Stimulated activated naive B cell treated with anti-CD40 and anti-IgM and Interleukin-4, amounts not matched to agents 10 μg/mL and 1 μg/mL and 100 μg/mL, for 72 hours (primary cell): ENCODE data around the gene EEA1.
A peak's percentile ranks its signal among the peaks of the same experiment; 100 is the strongest.

Source experiments
- ATAC-seq, 2 donors: fragments of 150-1000 bp; cut with Tn5 transposase; replicated peaks; 2 replicates each; pipeline ENCODE4 v1.10.0; 2021; ENCODE audit warnings: moderate library complexity in 1 of 2
- DNase-seq: peaks from one replicate; pipeline ENCODE4 v3.0.0; 2021
- H3K27ac Mint-ChIP-seq: one replicate; pipeline ENCODE4 v1.8.0; 2022; ENCODE audit warnings: mild to moderate bottlenecking, mixed read lengths
- H3K27me3 Mint-ChIP-seq, 2 donors: one replicate each; pipeline ENCODE4 v1.8.0; 2022; ENCODE audit warnings: mixed read lengths in 2 of 2
- H3K36me3 Mint-ChIP-seq, 2 donors: one replicate each; pipeline ENCODE4 v1.8.0; 2022; ENCODE audit warnings: mixed read lengths in 2 of 2, mild to moderate bottlenecking in 1 of 2
- H3K4me1 Mint-ChIP-seq, 2 donors: one replicate each; pipeline ENCODE4 v1.8.0; 2022; ENCODE audit warnings: mixed read lengths in 2 of 2, mild to moderate bottlenecking in 1 of 2
- H3K4me3 Mint-ChIP-seq, 2 donors: one replicate each; pipeline ENCODE4 v1.8.0; 2022; ENCODE audit warnings: mild to moderate bottlenecking in 2 of 2, mixed read lengths in 2 of 2, moderate library complexity in 1 of 2
- H3K9me3 Mint-ChIP-seq, 2 donors: one replicate each; pipeline ENCODE4 v1.8.0; 2022; ENCODE audit warnings: mixed read lengths in 2 of 2, mild to moderate bottlenecking in 1 of 2

EEA1 gene

DNA sequence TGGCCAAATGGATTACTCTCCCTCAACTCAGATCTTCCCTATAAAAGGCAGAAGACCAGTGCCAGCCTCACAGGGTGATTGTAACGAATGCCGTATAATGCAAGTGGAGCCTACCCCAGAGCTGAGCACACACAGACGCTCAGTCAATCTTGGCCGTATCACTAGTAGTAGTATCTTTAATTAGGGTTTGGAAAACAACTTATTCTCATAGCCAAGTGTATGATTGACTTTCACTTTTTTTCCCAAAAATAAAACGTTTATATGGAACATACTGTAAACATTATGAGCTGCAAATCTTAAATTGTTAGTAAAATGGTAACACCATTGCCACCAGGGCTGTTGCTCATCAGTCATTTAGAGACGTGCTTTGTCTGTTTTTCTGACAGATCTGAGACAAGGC lies 195.9 kb downstream of the EEA1 start:
- H3K9me3 Mint-ChIP-seq, result no peaks in the 10 kb centered on the region
- H3K4me1 Mint-ChIP-seq, result peaks cover 0 to 2% of the 10 kb centered on the region in 2 donors
- DNase-seq (no peak), ATAC-seq (no peak)
- H3K36me3 Mint-ChIP-seq, result peaks cover 0 to 2% of the 10 kb centered on the region in 2 donors
- H3K4me3 Mint-ChIP-seq, result no peak overlapping the region
- no peaks in the 10 kb centered on the region for H3K27me3 Mint-ChIP-seq
- H3K27ac Mint-ChIP-seq, result no peak overlapping the region

DNA sequence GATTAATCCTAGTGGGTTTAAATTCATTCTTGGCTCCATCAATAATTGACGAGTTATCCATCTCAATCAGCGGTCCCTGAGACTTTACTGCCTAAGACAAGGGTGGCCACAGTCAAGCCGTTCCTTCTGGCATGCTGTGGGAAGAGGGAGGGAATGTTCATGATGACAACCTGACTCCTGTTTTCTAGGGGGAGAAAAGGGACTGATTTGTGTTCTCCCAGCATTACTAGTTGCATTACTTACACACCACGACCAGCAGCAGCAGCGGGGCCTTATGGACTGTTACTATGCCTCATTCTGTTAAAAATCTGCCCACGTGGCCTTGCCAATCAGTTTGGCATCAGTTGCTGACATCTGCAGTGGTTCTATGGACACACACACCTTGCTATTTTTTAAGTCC lies 196.4 kb downstream of the EEA1 start:
- DNase-seq (no peak), ATAC-seq (no peak)
- no peaks in the 10 kb centered on the region for H3K4me1 Mint-ChIP-seq
- no peak overlapping the region for H3K27ac Mint-ChIP-seq
- H3K4me3 Mint-ChIP-seq, result no peak overlapping the region
- no peaks in the 10 kb centered on the region for H3K27me3 Mint-ChIP-seq
- peaks cover 0 to 2% of the 10 kb centered on the region in 2 donors for H3K36me3 Mint-ChIP-seq
- no peaks in the 10 kb centered on the region for H3K9me3 Mint-ChIP-seq

- H3K9me3 Mint-ChIP-seq, result no peaks in the 10 kb centered on the region
- no peaks in the 10 kb centered on the region for H3K4me1 Mint-ChIP-seq
- H3K27ac Mint-ChIP-seq, result no peak overlapping the region
- no peak for ATAC-seq
- no peaks in the 10 kb centered on the region for H3K27me3 Mint-ChIP-seq
- H3K4me3 Mint-ChIP-seq, result no peak overlapping the region
- peaks cover 0 to 2% of the 10 kb centered on the region in 2 donors for H3K36me3 Mint-ChIP-seq
- DNase-seq, result no peak
Observed at GRCh38 chr12:92732216-92732615, 196.9 kb downstream of the EEA1 start.

DNA sequence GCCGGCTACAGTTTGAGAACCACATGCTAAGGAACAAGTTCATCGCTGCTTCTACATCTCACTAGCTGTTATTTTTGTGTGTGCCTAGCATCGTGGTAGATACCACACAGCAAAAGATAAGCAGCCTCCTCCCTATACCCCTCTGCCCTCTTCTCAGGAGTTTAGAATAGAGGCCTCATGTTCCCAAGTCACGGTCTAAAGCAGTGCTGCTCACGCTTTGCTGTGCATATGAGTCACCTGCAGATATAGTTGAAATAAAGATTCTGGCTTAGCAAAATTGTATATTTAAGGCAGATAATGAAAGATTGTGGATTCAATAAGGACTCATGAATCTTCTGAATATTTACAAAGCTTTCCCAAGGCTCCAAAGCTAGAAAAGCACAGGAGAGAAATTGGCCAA lies 198.3 kb downstream of the EEA1 start:
- H3K9me3 Mint-ChIP-seq, result no peaks in the 10 kb centered on the region
- no peak overlapping the region for H3K27ac Mint-ChIP-seq
- ATAC-seq, result no peak
- H3K27me3 Mint-ChIP-seq, result no peaks in the 10 kb centered on the region
- DNase-seq, result no peak
- peaks cover 0 to 2% of the 10 kb centered on the region in 2 donors for H3K36me3 Mint-ChIP-seq
- H3K4me1 Mint-ChIP-seq, result no peaks in the 10 kb centered on the region
- H3K4me3 Mint-ChIP-seq, result no peak overlapping the region

DNA sequence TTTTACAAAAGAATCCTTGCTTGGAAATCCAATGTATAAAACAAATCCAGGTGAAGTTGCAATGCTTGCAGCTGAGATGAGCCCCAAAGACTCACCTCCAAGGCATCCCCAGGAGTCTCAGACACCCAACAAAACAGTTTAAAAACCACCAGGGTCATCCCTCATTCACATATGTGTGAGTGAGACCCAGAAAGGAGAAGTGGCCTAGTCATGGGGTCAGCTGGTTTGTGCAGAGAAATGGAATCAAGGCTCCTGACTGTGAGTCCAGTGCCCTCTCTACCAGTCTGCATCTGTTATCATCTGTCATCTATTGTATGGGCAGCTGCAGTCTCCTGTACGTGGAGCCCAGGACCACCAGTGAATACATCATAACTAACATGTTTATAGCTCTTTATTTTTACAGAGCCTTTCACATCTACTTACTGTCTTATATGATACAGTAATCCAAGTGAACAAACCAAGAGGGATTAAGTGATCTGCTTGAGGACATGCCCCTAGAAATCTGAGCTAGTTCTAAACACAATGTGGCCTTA lies 199.3 kb downstream of the EEA1 start:
- peaks cover 0 to 4% of the 10 kb centered on the region in 2 donors for H3K27me3 Mint-ChIP-seq

DNA sequence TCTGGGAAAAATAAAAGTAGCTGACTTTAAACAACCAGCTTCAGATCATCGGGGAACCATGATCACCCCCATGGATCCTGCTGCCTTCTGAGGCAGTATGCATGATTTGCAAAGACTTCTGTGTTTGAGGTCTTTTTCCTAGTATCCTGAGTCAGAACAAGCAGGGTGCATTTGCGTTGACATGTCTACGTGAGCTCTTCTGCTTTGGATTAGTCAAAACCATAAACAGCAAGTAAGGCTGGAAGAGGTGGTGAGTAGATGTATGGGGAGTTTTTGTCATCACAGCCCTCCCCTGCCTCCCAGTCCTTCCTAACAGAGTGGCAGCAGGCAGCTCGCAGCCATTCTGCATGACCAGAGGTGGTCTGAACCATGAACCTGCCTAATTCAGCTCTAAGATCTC lies 202.2 kb downstream of the EEA1 start:
- peaks cover 0 to 8% of the 10 kb centered on the region in 2 donors for H3K27me3 Mint-ChIP-seq
- H3K27ac Mint-ChIP-seq, result no peak overlapping the region
- no peak overlapping the region for H3K4me3 Mint-ChIP-seq
- H3K36me3 Mint-ChIP-seq, result no peaks in the 10 kb centered on the region
- no peaks in the 10 kb centered on the region for H3K4me1 Mint-ChIP-seq
- H3K9me3 Mint-ChIP-seq, result peaks cover 9 to 11% of the 10 kb centered on the region in 2 donors
- DNase-seq (no peak), ATAC-seq (no peak)

More for the DNA sequence above, 199.3 kb downstream of the EEA1 start:
- Mint-ChIP-seq H3K36me3 (peaks cover 0 to 1% of the 10 kb centered on the region in 2 donors), H3K4me3 (no peak overlapping the region), H3K4me1 (no peaks in the 10 kb centered on the region), H3K9me3 (peaks cover 4% of the 10 kb centered on the region in 2 donors), H3K27ac (no peak overlapping the region)
- ATAC-seq (peak; percentile 48 to 57), DNase-seq (no peak)

DNA sequence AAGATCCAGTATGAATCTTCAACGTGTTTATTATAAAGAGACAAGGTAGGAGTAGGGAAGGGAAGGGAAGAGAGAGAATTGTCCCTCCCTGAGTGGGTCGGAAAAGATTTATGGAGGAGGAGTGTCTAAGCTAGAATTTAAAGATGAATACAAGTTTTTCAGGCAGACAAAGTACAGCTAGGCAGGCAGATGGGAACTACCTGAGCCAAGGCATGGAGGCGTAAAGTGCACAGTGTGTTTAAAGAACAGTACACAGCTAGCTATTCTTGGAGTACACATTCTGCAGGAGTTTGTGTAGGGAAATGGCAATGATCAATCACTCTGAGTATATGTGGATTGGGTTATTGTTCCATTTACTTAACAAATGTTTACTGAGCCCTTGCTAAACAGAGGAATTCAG lies 206.2 kb downstream of the EEA1 start:
- peaks cover 0 to 8% of the 10 kb centered on the region in 2 donors for H3K27me3 Mint-ChIP-seq
- ATAC-seq (no peak), DNase-seq (no peak)
- no peak overlapping the region for H3K27ac Mint-ChIP-seq
- no peaks in the 10 kb centered on the region for H3K36me3 Mint-ChIP-seq
- H3K4me3 Mint-ChIP-seq, result no peak overlapping the region
- no peaks in the 10 kb centered on the region for H3K4me1 Mint-ChIP-seq
- peaks cover 9 to 11% of the 10 kb centered on the region in 2 donors for H3K9me3 Mint-ChIP-seq

DNA sequence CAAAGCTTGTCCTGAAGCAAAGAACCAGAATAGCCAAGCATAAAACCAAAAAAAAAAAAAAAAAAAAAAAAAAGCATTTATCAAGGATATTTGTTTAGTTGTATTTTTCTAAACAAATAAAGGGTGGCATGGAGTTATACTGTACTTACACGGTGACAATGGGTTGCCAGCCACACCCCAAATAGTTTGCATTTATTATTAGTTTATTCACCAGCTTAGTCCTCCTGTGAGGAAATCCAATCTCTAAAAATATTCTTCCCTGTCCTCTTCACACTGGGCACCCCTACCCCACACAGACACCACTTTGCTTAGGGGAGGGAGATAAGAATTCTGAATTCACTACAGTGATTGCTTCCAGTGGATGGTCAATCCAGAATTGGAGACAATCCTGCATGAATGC lies 207.4 kb downstream of the EEA1 start:
- no peaks in the 10 kb centered on the region for H3K36me3 Mint-ChIP-seq
- DNase-seq (no peak), ATAC-seq (no peak)
- H3K4me3 Mint-ChIP-seq, result no peak overlapping the region
- no peak overlapping the region for H3K27ac Mint-ChIP-seq
- peaks cover 9 to 11% of the 10 kb centered on the region in 2 donors for H3K9me3 Mint-ChIP-seq
- H3K4me1 Mint-ChIP-seq, result no peaks in the 10 kb centered on the region
- H3K27me3 Mint-ChIP-seq, result peaks cover 0 to 8% of the 10 kb centered on the region in 2 donors

GRCh38 chr12:92721130-92721529 lies 208.0 kb downstream of the EEA1 start:
- ATAC-seq, result no peak
- H3K27ac Mint-ChIP-seq, result no peak overlapping the region
- no peak for DNase-seq
- no peaks in the 10 kb centered on the region for H3K36me3 Mint-ChIP-seq
- H3K4me1 Mint-ChIP-seq, result no peaks in the 10 kb centered on the region
- peaks cover 9 to 11% of the 10 kb centered on the region in 2 donors for H3K9me3 Mint-ChIP-seq
- peaks cover 0 to 8% of the 10 kb centered on the region in 2 donors for H3K27me3 Mint-ChIP-seq
- no peak overlapping the region for H3K4me3 Mint-ChIP-seq
